ENCODE results near the gene MFSD6. TPM values are rescaled to one million over a fixed set of nuclear protein-coding genes. Genes with fewer than 3 reads are reported as not detected.
"Not testable (repeated sequence)": the region's sequence is repeated elsewhere in the genome, so short reads cannot be mapped to it uniquely, and the experiment has no call there.

MFSD6 gene
- polyA plus RNA-seq, 1 donor, result 9.5 TPM

GRCh38 chr2:190467575-190468083, 59.5 kb downstream of the MFSD6 start:
- DNase-seq, result peak; percentile 67

GRCh38 chr2:190468354-190468753, 60.2 kb downstream of the MFSD6 start:
- not testable (repeated sequence) for DNase-seq

- DNase-seq, result peak; percentile 92
Observed at GRCh38 chr2:190468814-190469569, 60.8 kb downstream of the MFSD6 start.

GRCh38 chr2:190469771-190470170, 61.6 kb downstream of the MFSD6 start:
- DNase-seq, result peak; percentile 82

- no peak for DNase-seq
Observed at GRCh38 chr2:190470256-190470826, 62.2 kb downstream of the MFSD6 start.

- peak; percentile 62 for DNase-seq
Observed at GRCh38 chr2:190477661-190478454, 69.7 kb downstream of the MFSD6 start.

- DNase-seq, result no peak
Observed at GRCh38 chr2:190478572-190479195, 70.5 kb downstream of the MFSD6 start.

- no peak for DNase-seq
Observed at GRCh38 chr2:190481339-190481738, 73.2 kb downstream of the MFSD6 start.

- DNase-seq, result no peak
Observed at GRCh38 chr2:190482451-190482850, 74.3 kb downstream of the MFSD6 start.

GRCh38 chr2:190486037-190486623, 78.0 kb downstream of the MFSD6 start:
- DNase-seq, result peak; percentile 26

GRCh38 chr2:190488516-190489233, 80.5 kb downstream of the MFSD6 start:
- no peak for DNase-seq

- DNase-seq, result no peak
Observed at GRCh38 chr2:190489475-190489874, 81.3 kb downstream of the MFSD6 start.

GRCh38 chr2:190490502-190490901, 82.3 kb downstream of the MFSD6 start:
- DNase-seq, result no peak

- no peak for DNase-seq
Observed at GRCh38 chr2:190493095-190493494, 84.9 kb downstream of the MFSD6 start.

- DNase-seq, result not testable (repeated sequence)
Observed at GRCh38 chr2:190494600-190495227, 86.6 kb downstream of the MFSD6 start.

- no peak for DNase-seq
Observed at GRCh38 chr2:190497428-190497827, 89.3 kb downstream of the MFSD6 start.

GRCh38 chr2:190499273-190499672, 91.1 kb downstream of the MFSD6 start:
- DNase-seq, result no peak

- no peak for DNase-seq
Observed at GRCh38 chr2:190500054-190500502, 91.9 kb downstream of the MFSD6 start.

GRCh38 chr2:190501231-190501630, 93.1 kb downstream of the MFSD6 start:
- DNase-seq, result no peak

- no peak for DNase-seq
Observed at GRCh38 chr2:190501702-190502407, 93.7 kb downstream of the MFSD6 start.
